ENCODE measurements around the gene PAK5.

DNA sequence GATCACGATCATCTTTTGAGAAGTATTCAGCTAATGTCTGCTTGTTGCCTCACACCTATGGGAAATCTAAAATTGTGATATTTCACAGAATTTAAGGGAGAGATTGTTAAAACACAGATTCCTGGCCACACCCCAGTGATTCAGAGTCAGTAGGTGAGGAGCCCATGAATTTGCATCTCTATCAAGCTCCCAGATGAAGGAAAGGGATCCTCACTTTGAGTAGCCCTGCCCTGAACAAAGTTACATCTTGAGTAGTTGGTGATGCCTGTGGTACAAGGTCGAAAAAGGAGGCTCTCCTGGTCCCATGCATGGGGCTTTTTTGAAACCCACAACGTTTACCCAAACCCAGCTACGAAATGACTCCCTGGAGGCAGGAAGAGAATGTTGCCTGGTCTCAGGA lies 79.5 kb downstream of the PAK5 start:
- TF ChIP-seq EP300 (IDR thresholded peaks at IDR 0.05; ENCODE audit: low read depth): no peak
- TF ChIP-seq, protein P1, sequence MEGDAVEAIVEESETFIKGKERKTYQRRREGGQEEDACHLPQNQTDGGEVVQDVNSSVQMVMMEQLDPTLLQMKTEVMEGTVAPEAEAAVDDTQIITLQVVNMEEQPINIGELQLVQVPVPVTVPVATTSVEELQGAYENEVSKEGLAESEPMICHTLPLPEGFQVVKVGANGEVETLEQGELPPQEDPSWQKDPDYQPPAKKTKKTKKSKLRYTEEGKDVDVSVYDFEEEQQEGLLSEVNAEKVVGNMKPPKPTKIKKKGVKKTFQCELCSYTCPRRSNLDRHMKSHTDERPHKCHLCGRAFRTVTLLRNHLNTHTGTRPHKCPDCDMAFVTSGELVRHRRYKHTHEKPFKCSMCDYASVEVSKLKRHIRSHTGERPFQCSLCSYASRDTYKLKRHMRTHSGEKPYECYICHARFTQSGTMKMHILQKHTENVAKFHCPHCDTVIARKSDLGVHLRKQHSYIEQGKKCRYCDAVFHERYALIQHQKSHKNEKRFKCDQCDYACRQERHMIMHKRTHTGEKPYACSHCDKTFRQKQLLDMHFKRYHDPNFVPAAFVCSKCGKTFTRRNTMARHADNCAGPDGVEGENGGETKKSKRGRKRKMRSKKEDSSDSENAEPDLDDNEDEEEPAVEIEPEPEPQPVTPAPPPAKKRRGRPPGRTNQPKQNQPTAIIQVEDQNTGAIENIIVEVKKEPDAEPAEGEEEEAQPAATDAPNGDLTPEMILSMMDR (IDR thresholded peaks at IDR 0.05): no peak
- TF ChIP-seq POLR2AphosphoS5 (IDR thresholded peaks at IDR 0.05): no peak
